Measurements from ENCODE around the gene PUDP.

GRCh38 chrX:7061429-7061828, 86.5 kb downstream of the PUDP start:
- TF ChIP-seq POLR2A (IDR thresholded peaks at IDR 0.05): no peak
- TF ChIP-seq CTCF (IDR thresholded peaks at IDR 0.05 in 4 of 5, conservative IDR thresholded peaks at IDR 0.05 in 1 of 5): no peak

Measured in gastrocnemius medialis (tissue), 4 donors.